Prostate gland (tissue), 2 donors: Measurements from ENCODE around the gene TM4SF5.

ENCODE experiments used
- POLR2A ChIP-seq: fragments of 450-650 bp; IDR thresholded peaks from one replicate; pipeline ENCODE4 v1.6.1; 2016; ENCODE audit warnings: antibody characterized with exemption, mild to moderate bottlenecking
- TF ChIP-seq, protein P1 (sequence below), 4 experiments: fragments of 200-600 bp in 2 of 4; fragments of 450-650 bp in 2 of 4; sonication (generic) in 2 of 4; IDR thresholded peaks; 1 replicate in 3 of 4; 2 replicates in 1 of 4; pipeline ENCODE4 v1.5.1; 2016 to 2019; ENCODE audit warnings: antibody characterized with exemption in 4 of 4, mild to moderate bottlenecking in 2 of 4, moderate library complexity in 2 of 4

- TF ChIP-seq POLR2A: no peak
- TF ChIP-seq, protein P1, sequence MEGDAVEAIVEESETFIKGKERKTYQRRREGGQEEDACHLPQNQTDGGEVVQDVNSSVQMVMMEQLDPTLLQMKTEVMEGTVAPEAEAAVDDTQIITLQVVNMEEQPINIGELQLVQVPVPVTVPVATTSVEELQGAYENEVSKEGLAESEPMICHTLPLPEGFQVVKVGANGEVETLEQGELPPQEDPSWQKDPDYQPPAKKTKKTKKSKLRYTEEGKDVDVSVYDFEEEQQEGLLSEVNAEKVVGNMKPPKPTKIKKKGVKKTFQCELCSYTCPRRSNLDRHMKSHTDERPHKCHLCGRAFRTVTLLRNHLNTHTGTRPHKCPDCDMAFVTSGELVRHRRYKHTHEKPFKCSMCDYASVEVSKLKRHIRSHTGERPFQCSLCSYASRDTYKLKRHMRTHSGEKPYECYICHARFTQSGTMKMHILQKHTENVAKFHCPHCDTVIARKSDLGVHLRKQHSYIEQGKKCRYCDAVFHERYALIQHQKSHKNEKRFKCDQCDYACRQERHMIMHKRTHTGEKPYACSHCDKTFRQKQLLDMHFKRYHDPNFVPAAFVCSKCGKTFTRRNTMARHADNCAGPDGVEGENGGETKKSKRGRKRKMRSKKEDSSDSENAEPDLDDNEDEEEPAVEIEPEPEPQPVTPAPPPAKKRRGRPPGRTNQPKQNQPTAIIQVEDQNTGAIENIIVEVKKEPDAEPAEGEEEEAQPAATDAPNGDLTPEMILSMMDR (IDR thresholded peaks at IDR 0.05): no peak
These were observed 19.0 kb downstream of the TM4SF5 start for GRCh38 chr17:4790705-4791088.
